NCI-H2029 treated with DMSO at 0.1 percent for 48 hours (cell line): ENCODE data around the gene GALNT12.

Experiments used
- DNase-seq: peaks from one replicate; lab custom pipeline; 2025; lab: John Stamatoyannopoulos, UW

Gene GALNT12

DNA sequence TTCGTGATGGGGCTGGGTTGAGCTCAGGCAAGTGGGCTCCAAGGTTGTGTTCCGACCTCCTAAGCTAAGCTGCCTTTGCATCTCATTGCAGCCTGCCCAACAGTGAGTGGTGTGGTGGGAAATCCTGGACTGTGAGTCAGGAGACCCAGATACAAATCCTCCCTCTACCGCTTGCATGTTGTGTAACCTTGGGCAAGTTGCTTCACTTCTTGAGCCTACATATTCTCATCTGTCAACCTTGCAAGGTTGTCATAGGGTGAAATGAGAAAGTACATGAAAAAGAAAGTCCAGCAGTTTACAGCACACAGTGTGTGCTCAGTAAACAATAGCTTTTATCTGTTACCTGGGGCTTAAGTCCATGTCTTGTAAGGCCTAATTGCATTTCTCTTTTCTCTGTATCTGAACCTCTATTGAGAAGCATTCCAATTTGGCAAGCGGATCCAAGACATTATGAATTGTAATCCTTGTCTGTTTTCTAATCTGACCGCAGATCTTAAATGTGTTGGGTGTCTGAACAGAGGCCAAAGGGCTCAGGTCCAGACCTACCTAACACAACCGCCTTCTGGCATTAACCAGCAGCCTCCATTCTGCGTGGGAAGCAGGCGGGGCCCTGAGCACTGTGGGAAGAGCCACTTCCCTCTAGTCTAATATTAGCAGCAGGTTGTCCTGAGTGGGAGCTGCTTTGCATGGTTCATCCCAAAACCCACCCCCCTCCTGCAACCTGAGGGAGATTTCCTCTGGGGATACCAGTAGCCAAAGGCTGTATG, 1.8 kb upstream of the GALNT12 start:
- DNase-seq: no peak

DNA sequence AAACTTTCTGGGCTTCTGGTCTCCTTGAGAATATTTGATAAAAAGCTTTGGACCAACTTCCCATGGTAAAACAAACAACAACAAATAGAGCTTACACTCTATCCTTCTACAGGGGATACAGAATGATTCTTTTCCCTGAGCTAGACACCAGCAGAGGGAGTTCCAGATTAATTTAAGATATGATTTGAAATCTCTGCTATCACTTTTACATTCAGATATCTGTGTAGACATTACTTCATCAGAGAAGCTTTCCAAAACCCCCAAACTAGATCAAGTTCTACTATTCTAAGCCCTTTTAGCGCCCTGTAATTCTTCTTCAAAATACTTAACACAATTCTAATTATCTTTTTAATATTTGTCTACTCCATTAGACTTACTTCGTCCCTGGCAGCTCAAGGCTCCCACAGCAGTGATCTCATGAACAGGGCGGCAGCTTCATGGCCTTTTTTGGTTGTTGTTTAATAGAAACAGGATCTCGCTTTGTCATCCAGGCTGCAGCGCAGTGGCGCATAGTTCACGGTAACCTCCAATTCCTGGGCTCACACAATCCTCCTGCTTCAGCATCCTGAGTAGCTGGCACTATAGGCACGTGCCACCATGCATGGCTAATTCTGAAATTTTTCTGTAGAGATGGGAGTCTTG, 955 bp upstream of the GALNT12 start:
- no peak for DNase-seq

DNA sequence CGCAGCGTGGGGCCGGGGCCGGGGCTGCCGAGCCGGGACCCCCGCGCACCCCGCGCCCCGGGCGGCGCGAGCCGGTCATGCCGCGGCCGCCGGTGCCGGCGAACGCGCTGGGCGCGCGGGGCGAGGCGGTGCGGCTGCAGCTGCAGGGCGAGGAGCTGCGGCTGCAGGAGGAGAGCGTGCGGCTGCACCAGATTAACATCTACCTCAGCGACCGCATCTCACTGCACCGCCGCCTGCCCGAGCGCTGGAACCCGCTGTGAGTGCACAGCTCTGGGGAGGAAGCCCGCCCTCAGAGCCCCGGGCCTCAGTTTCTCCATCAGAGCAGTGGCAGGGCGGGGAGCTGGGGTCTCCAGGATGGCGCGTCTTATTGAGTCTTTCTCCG, 335 bp downstream of the GALNT12 start:
- DNase-seq: no peak

DNA sequence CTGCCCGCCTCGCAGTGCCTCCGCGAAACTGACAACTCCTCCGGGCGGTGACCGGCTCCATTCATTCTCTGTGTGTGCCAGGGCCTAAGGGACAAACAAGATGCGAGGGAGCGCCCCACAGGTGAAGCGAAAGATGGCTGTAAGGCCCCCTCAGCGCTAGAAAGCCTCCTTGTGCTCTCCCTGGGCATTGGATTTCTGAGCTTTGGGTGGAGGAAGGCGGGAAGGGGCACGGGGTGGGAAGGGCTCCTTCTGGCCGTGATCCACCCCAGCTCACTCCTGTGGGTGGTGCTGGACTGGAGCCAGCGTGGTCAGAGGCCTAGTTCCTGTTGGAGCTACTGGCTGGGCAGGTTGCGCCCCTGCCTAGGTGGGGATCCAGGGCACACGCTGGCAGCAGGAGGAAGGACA, 943 bp downstream of the GALNT12 start:
- peak; percentile 11 for DNase-seq

DNA sequence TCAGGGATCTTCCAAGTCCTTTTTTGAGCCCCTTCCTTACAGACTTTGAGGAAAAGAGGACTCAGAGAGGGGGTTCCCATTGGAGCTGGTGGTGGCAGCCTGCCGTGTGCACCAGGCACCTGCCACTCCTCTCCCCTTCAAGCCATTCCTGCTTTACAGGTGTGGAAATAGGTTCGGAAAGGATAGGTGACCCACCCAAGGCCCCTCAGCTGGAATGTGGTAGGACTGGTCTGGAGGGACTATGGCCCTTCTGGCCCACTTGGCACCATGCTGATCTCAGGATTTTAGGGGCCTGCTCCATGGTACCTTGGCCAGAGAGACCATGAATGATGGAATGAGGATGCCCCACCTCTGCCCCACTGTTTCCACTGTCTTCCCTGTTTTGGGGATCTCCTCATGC, 1.4 kb downstream of the GALNT12 start:
- no peak for DNase-seq

DNA sequence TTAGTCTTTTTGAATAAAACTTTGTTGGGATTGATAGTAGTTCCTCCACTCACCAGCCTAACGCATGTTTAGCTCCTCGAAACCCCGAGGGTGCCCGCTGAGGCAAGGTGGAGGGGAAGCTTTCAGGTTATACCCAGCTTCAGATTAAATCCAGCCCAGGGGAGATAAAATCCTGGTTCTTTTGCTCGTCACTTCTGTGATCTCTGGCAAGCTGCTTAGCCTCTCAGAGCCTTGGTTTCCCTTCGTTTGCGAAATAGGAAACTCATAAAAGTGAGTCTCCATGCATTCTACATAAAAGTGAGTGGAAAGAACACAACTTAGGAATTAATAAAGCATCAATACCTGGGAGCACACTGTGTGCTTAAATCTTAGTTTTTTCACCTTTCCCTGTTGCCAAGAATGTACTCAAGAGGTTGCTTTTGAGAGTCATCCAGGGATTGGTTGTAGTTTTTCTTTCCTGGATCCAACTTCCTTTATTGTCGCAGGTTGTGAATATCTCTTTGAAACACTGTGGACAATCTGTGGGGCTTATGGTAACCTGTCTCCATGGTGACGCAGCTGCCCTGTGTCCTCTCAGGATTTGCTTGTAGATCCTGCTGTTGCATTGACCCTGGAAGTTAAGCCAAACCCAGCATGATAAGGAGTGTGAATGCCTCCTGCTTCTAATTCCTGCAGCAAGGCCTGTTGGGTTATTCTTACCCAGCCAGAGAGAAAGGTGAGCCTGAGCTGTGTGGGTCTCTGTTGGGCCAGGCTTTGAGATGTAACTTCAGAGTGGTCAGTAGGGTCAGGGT, 2.0 kb downstream of the GALNT12 start:
- no peak for DNase-seq

DNA sequence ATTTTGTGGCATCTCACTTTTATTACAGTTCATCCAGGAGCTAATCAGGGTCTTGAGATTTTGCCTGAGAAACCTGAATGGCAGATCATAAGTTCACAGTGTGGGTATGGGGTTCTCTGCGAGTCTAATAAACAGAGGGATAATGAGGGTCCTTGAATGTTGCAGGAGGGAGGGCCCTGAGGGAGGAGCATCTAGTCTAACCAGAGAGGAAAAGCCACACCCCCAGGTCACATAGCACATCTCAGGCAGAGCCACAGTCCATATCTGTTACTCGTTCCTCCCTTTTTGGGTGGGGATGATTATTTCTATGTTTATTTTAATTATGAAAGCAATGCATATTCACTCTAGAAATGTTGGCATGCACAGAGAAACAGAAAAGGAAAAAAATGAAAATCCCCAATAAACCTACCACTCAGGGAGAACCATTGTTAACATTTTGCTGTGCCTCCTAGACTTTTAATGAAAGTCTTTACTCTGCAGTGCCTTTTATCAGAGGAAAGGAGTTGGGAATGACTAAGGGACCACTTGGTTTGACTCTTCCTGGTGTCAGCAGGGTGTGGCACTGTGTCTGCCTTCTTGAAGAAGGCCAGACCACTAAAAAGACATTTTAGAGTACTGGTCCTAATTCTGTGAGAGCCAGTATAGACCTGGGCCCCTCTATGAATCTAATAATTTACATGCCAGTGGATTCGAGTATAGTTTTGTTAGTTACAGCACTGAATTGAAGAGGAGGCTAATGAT, 2.8 kb downstream of the GALNT12 start:
- DNase-seq: no peak

DNA sequence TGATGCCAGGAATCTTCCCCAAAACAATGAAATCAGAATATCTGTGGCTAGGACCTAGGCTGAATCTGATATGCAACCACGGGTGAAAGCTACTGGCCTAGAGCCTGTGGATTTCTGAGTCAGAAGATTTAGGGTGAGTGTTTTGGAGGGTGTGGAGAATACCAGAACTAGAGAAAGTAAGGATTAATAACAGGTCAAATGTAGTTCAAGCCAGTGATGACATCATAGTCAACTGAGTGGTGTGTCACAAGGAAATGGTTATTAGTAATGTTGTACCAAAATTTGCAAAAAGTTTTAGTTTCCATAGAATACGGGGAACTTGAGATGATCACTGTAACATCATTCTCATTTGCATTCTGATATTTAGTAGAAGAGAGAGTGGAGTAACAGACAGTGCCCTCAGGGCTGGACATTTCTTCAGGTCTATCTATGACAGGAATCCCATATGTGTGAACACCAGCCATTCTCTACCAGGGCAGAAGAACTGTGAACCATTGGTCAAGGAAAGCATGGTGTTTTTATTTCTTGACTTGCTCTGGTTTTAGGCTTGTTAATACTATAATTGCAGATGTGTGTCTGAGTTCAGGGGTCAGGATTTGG, 3.7 kb downstream of the GALNT12 start:
- no peak for DNase-seq

DNA sequence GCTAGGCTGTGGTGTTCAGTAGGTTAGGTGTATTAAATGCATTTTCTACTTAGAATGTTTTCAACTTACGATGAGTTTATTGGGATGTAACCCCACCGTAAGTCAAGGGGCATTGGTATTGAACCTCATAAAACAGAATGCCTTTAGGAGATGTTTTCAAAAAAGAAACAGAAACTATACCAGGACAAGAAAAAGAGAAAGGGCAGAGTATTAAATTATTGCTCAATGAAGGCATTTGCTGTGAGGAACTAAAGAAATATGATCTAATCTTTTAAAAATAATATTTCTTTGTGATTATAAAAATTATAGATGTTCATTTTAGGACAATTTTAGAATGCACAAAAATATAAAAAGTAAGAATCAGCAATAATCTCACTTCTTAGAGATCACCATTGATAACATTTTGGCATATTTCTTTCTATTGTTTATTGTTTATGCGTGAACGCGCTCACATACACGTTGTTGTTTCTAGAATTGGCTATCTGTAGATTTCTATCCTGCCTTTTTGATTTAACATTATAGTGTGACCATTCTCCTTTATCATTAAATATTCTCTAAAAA, 8.0 kb downstream of the GALNT12 start:
- DNase-seq: no peak

DNA sequence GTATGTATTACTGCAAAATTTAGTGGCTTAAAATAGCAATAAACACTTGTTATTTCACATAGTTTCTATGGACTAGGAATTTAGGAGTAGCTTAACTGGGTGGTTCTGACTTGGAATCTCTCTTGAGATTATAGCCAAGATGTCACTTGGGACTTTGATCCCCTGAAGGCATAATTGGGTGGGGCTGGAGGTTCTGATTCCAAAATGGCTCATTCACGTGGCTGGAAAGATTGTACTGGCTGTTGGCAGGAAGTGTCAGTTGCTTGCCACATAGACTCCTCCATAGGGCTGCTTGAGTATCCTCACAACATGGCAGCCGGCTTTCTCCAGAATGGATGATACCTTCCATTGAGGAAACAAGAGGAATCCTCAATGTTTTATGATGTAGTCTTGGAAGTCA, 11.3 kb downstream of the GALNT12 start:
- DNase-seq: no peak

DNA sequence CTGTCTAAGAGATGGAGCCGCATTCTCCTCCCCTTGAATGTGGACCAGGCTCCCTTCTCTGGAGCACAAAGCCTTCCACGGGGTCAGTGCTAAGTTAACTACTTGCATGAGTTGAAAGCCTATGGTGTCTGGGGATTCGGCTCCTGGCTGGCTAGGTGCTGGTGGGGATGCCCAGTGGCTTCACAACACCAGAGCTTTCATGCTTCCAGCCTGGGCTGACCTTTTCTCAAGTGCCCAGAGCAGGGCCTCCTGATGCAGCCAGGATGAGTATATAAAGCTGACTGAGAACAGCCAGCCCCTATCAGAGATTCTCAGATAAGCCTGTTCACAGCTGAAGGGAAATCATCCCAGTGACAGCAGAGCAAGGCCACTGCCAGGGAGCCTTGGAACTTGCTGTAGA, 11.8 kb downstream of the GALNT12 start:
- no peak for DNase-seq

DNA sequence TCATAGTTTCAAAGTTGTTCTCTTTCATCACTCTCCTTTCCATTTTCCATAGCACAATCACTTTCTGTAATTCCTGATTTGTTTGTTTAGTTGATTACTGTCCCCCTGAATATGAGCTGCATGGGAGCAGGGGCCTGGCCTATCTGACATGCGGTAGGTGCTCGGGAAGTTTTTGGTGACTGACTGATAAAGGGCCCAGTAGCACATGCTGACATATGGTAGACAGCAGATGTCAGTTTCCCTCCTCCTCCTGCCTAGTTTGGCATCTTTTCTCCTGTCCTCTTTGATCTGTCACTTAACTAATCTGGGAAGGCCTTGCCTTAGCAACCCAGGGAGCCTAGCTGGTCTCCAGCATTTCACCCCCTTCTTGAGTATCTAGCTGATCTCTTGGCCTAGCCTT, 14.4 kb downstream of the GALNT12 start:
- DNase-seq: no peak

DNA sequence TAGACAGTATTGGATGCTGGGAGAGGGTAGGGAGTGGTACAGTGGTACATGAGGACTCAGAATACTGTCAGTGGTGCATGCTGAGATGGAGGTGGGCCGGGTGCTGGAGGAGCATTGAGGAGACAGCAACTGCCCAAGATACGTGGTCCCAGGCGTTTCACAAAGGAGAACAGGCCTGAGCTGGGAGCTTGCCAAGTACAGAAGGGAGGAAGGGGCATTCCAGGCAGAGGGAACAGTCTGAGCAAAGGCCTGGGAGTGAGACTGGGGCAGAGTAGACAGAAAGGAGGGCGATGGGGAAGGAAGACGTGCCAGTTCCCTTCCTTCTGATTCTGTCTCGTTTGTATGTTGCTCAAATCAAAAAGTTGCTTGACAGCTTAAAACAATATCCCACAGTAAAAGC, 15.2 kb downstream of the GALNT12 start:
- no peak for DNase-seq

DNA sequence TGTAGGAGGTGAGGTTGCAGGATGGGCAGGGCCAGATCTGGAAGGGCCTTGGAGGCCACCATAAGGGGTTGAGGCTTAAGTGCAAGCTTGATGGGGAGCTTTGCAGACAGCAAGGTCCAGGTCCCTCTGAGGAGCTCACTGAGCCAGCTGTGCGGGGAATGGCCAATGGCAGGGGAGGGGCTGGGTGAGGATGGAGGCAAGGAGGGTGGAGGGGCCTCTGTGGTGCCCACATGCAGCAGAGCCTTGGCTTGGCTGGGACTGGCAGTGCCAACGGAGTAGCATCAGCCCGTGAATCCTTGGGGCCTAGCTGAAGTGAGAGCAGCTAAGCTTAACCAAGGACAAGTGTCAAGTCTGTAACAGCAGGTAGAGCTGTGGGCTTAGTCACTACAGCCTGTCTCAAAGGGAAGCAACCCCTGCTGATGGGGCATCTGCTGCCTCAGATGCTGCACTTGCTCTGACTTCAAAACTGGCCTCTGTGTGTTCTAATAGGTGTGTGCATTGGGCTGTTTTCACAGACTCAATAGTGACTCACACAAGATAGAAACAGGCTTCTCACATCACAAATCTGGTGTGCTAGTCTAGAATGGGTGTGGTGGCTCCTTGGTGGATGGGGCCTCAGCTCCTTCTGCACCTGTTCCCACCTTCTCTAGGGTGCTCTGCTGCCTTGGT, 16.3 kb downstream of the GALNT12 start:
- DNase-seq: no peak

DNA sequence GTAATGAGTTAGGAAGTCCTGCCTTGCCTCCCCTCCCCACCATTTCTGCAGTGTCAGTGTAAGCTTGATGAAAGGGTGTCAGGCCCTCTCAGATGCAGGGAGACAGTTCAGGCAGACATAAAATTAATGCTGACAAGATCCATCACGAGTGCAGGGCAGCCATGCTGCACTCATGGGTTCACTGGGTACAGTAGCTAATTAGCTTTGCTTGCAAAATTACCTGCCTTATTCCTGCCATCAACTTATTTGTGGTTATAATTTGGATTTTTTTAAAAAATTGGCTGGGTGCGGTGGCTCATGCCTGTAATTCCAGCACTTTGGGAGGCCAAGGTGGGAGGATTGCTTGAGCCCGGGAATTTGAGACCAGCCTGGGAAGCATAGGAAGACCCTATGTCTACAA, 17.9 kb downstream of the GALNT12 start:
- DNase-seq: no peak

DNA sequence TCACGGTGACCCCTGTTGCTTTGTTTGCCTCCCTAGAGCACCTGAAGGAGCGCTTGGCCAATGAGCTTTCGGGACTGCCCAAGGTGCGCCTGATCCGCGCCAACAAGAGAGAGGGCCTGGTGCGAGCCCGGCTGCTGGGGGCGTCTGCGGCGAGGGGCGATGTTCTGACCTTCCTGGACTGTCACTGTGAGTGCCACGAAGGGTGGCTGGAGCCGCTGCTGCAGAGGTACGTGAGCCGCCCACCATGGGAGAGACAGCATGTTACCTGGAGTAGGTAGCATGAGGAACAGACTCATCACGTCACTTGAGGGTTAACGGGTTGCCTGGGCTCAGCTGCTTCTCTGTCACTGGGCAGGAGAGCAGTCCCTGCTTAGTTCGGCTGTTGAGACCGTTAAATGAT, 19.2 kb downstream of the GALNT12 start:
- DNase-seq: no peak

DNA sequence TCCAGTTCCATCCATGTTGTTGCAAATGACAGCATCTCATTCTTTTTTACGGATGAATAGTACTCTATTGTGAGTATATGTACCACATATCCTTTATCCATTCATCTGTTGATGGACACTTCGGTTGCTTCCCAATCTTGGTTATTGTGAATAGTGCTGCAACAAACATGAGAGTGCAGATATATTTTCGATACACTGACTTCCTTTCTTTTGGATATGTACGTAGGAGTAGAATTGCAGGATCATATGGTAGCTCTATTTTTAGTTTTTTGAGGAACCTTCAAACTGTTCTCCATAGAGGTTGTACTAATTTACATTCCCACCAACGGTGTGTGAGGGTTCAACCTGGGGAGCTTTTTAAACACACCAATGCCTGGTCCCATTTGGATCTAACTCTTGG, 22.3 kb downstream of the GALNT12 start:
- no peak for DNase-seq

DNA sequence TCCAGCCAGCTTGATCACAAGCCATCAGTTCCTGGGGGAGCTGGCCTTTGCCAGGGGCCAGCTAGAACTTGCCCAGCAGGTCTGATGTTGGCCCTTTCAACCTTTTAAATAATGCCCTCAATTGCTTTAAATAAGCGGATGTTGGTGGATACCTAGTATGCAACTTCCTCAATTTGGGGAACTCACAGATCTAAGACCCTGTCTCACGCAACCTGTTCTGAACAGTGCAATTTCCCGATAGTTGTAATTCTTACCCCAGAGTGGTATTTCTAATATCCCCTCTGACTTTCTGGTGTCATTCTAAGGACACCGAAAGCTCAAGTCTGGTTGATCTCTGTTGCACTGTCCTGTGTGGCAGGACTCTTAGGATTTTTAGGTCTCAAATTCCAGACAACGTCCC, 23.1 kb downstream of the GALNT12 start:
- DNase-seq: no peak

DNA sequence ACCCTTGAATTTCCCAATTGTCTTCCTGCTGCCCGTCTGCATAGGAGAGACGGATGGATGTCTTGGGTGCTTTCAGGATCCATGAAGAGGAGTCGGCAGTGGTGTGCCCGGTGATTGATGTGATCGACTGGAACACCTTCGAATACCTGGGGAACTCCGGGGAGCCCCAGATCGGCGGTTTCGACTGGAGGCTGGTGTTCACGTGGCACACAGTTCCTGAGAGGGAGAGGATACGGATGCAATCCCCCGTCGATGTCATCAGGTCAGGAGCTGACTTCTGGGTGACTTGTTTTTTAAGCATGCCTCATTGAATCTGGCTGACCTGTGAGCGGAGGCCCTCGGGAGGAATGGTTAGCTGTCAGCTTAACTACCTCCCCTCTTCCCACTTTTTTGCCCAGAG, 24.2 kb downstream of the GALNT12 start:
- no peak for DNase-seq

DNA sequence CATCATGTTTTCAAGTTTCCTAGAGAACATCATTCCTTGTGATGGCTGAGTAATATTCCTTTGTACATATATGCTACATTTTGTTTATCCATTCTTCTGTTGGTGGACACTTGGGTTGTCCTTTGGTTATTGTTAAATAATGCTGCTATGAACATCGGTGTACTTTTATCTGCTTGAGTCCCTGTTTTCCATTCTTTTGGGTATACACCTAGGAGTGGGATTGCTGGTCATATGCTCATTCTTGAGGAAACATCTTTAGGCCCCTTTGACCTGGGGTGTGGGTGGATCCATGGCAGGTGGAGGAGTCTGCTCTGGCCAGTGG, 25.3 kb downstream of the GALNT12 start:
- DNase-seq: no peak
